Nephron progenitor cell (in vitro differentiated cells): ENCODE data around the gene ZNF785.
A peak's percentile ranks its signal among the peaks of the same experiment; 100 is the strongest.
"Not testable (repeated sequence)": the region's sequence is repeated elsewhere in the genome, so short reads cannot be mapped to it uniquely, and the experiment has no call there.

ENCODE experiments used
- DNase-seq: peaks from one replicate; pipeline ENCODE4 v3.0.0; 2021
- H3K27ac Mint-ChIP-seq: 2 replicates; pipeline ENCODE4 v1.8.0; 2021; ENCODE audit warnings: mild to moderate bottlenecking, moderate library complexity, mixed read lengths
- H3K27me3 Mint-ChIP-seq: 2 replicates; pipeline ENCODE4 v1.8.0; 2021; ENCODE audit warnings: mild to moderate bottlenecking, low read depth, mixed read lengths; ENCODE audit not compliant: poor library complexity
- H3K36me3 Mint-ChIP-seq: 2 replicates; pipeline ENCODE4 v1.8.0; 2021; ENCODE audit warnings: low read depth, mixed read lengths
- H3K4me1 Mint-ChIP-seq: 2 replicates; pipeline ENCODE4 v1.8.0; 2021; ENCODE audit warnings: mixed read lengths
- H3K4me3 Mint-ChIP-seq: 2 replicates; pipeline ENCODE4 v1.8.0; 2021; ENCODE audit warnings: mild to moderate bottlenecking, moderate library complexity, mixed read lengths
- H3K9me3 Mint-ChIP-seq: 2 replicates; pipeline ENCODE4 v1.8.0; 2021; ENCODE audit warnings: mild to moderate bottlenecking, moderate library complexity, mixed read lengths
- CTCF ChIP-seq: fragments of 200-600 bp; sonication (generic); IDR thresholded peaks from 2 replicates; pipeline ENCODE4 v1.5.0; 2021; ENCODE audit warnings: antibody characterized with exemption

The ZNF785 gene

GRCh38 chr16:30539000-30539964 lies 46.2 kb downstream of the ZNF785 start:
- Mint-ChIP-seq H3K36me3 (peaks cover 25% of the 10 kb centered on the region), H3K9me3 (peaks cover 5% of the 10 kb centered on the region), H3K27me3 (peaks cover 3% of the 10 kb centered on the region), H3K4me3 (no peak overlapping the region), H3K4me1 (peaks cover 33% of the 10 kb centered on the region), H3K27ac (no peak overlapping the region)
- no peak for TF ChIP-seq CTCF
- no peak for DNase-seq

DNA sequence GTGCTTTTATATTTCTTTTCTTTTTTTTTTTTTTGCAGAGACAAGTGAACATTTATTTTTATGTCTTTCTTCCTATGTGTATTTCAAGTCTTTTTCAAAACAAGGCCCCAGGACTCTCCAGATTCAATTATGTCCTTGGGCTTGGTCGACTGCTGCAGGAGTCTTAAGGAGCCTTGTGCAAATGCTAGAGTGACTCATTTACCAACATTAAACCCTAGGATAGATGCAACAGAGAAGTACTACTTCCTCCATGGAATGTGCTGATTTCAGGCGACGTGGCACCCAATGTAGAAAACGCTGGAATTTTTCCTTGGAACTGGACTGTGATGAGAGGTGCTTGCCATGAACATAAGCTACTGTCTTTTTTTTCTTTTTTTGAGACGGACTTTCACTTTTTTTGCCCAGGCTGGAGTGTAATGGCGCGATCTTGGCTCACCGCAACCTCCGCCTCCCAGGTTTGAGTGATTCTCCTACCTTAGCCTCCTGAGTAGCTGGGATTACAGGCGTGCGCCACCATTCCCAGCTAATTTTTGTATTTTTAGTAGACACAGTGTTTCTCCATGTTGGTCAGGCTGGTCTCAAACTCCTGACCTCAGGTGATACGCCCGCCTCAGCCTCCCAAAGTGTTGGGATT lies 49.0 kb downstream of the ZNF785 start:
- not testable (repeated sequence) for H3K27me3 Mint-ChIP-seq, H3K9me3 Mint-ChIP-seq
- peak overlapping the region; percentile 92 for H3K4me3 Mint-ChIP-seq

GRCh38 chr16:30535777-30536190 lies 49.7 kb downstream of the ZNF785 start:
- peaks cover 34% of the 10 kb centered on the region for H3K36me3 Mint-ChIP-seq
- peaks cover 5% of the 10 kb centered on the region for H3K9me3 Mint-ChIP-seq
- DNase-seq = peak; percentile 59
- peak overlapping the region; percentile 92 for H3K4me3 Mint-ChIP-seq
- no peak overlapping the region for H3K27ac Mint-ChIP-seq
- TF ChIP-seq CTCF = peak; percentile 26
- H3K27me3 Mint-ChIP-seq = peaks cover 3% of the 10 kb centered on the region
- peaks cover 43% of the 10 kb centered on the region for H3K4me1 Mint-ChIP-seq

More for the DNA sequence above, 49.0 kb downstream of the ZNF785 start:
- peaks cover 27% of the 10 kb centered on the region for H3K36me3 Mint-ChIP-seq
- H3K27ac Mint-ChIP-seq, DNase-seq: not testable (repeated sequence)
- H3K4me1 Mint-ChIP-seq = peaks cover 43% of the 10 kb centered on the region

GRCh38 chr16:30535106-30535776 lies 50.3 kb downstream of the ZNF785 start:
- no peak for DNase-seq
- Mint-ChIP-seq H3K27me3 (peaks cover 3% of the 10 kb centered on the region), H3K4me3 (peak overlapping the region; percentile 92), H3K4me1 (peaks cover 43% of the 10 kb centered on the region), H3K27ac (peak overlapping the region; percentile 52), H3K9me3 (peaks cover 5% of the 10 kb centered on the region), H3K36me3 (peaks cover 39% of the 10 kb centered on the region)
- no peak for TF ChIP-seq CTCF

GRCh38 chr16:30534368-30535105 lies 51.0 kb downstream of the ZNF785 start, which contains the start of gene ZNF747:
Gene ZNF747, minus strand, starts transcription at chr16:30534858. Its CDS starts 179 bp downstream, at chr16:30534679.
- Mint-ChIP-seq H3K27ac (peak within 1 kb of the TSS; percentile 52), H3K36me3 (peaks cover 40% of the 10 kb centered on the region), H3K27me3 (peaks cover 3% of the 10 kb centered on the region), H3K4me3 (peak within 1 kb of the TSS; percentile 92), H3K4me1 (peaks cover 43% of the 10 kb centered on the region), H3K9me3 (peaks cover 5% of the 10 kb centered on the region)
- peak; percentile 87 for DNase-seq
- no peak for TF ChIP-seq CTCF
